22Rv1 (cell line): ENCODE results near the gene CCNK.
A peak's percentile ranks its signal among the peaks of the same experiment; 100 is the strongest.

ENCODE experiments used
- H3K27ac ChIP-seq: fragments of 450-650 bp; 2 replicates; pipeline ENCODE4 v1.5.1; 2017
- CTCF ChIP-seq: fragments of 450-650 bp; IDR thresholded peaks from 2 replicates; pipeline ENCODE4 v1.5.1; 2017; ENCODE audit warnings: mild to moderate bottlenecking
- ZFX ChIP-seq: fragments of 450-650 bp; IDR thresholded peaks from 2 replicates; pipeline ENCODE4 v1.6.1; 2017; ENCODE audit warnings: antibody characterized with exemption, borderline replicate concordance

CCNK gene

DNA sequence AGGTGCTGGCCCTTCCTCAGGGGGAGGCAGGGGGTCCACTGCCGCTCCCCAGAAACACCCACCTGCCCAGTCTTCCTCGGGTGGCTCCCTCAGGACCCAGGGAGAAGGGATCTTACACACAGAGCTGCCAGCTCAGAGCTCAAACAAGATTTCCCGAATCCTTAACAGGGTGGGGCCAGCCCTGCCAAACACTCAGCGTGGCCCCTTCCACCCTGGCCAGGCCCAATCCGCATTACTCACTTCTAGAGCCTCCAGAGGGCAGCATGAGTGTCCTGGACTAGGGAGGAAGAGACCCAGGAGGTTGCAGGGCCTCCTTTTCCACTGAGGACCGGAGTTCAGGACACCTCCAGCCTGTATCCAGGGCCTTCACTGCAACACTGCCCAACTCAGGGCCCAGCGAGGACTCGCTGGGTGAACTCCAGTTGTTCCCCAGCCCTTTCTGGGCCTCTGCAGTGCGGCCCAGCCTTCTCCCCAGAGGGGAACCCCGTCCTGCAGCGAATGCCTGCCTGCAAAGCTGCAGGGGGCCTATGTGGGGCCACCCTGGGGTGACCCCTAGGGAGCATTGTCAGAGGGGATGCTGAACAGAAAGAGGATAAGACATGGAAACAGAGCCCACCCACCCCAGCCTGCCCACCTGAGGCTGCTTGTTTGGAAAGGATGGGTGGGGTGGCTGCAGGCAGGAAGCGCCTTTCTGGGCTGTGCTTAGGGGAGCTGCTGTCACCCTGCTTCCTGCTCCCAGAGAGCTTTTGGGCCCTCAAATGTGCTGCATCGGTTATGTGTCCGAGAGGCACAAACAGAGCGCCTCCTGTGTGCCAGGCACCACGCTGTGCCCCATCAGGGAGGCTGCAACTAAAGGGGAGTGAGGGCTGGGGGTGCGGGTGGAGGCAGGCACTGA lies 43.8 kb downstream of the CCNK start:
- TF ChIP-seq ZFX (no peak), CTCF (peak; percentile 23; the same call in 1 of the 2 replicates)
- H3K27ac ChIP-seq = no peak overlapping the region

GRCh38 chr14:99525699-99526080 lies 44.5 kb downstream of the CCNK start:
- no peak for TF ChIP-seq ZFX
- no peak for TF ChIP-seq CTCF
- no peak overlapping the region for H3K27ac ChIP-seq

DNA sequence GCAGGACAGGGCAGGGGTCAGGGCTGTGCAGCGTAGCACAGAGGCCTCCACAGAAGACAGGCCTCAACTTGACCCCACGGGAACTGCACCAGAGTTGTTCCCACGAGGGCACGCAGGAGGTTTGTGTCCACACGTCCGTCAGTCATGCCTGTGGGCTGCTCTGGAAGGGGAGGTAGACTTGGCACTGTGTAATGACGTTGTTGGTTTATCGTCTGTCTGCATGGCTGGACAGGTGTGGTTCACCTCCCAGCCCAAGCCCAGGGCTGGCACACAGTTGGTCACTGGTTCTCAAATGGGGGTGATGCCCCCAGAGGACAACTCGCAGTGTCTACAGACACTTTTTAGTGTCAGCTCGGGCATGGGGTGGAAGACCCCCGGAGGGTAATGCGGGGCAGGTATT lies 45.8 kb downstream of the CCNK start:
- TF ChIP-seq CTCF = no peak
- TF ChIP-seq ZFX = no peak
- H3K27ac ChIP-seq = no peak overlapping the region

- no peak overlapping the region for H3K27ac ChIP-seq
- TF ChIP-seq ZFX (no peak), CTCF (no peak)
Measured at GRCh38 chr14:99527427-99528076, 46.3 kb downstream of the CCNK start.

DNA sequence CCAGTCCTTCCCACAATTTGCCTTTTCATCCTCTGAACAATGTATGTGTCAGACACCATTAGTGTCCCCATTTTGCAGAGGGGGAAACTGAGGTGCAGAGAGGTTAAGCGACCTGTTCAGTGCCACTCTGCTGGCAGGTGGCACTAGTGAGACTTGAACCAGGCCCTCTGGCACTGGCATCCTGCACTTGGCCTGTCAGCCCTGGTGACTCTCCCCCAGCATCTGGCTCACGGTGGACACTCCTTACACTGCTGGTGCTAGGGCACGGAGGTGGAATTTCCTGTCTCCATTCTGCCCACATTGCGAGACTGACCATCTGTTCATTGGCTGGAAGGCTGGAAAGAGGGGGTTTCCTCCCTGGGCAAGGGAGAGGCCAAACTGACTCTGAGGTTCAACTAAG lies 48.7 kb downstream of the CCNK start:
- no peak overlapping the region for H3K27ac ChIP-seq
- TF ChIP-seq CTCF (no peak; the same call in 1 of the 2 replicates), ZFX (no peak)

GRCh38 chr14:99530407-99531155 lies 49.4 kb downstream of the CCNK start:
- H3K27ac ChIP-seq = no peak overlapping the region

More at GRCh38 chr14:99530407-99531155, 49.4 kb downstream of the CCNK start:
- TF ChIP-seq CTCF = no peak
- TF ChIP-seq ZFX = no peak
